Prostate gland (tissue), 2 donors: ENCODE results near the gene FHIT.
"Not testable (repeated sequence)": the region's sequence is repeated elsewhere in the genome, so short reads cannot be mapped to it uniquely, and the experiment has no call there.

Experiments used
- CTCF ChIP-seq, 4 experiments: fragments of 200-600 bp in 2 of 4; fragments of 450-650 bp in 2 of 4; sonication (generic) in 2 of 4; IDR thresholded peaks; 1 replicate in 3 of 4; 2 replicates in 1 of 4; pipeline ENCODE4 v1.5.1; 2016 to 2019; ENCODE audit warnings: antibody characterized with exemption in 4 of 4, mild to moderate bottlenecking in 2 of 4, moderate library complexity in 2 of 4
- POLR2AphosphoS5 ChIP-seq: sonication (generic); formaldehyde crosslinking; IDR thresholded peaks from one replicate; pipeline ENCODE4 v1.6.1; 2017; ENCODE audit warnings: antibody characterized with exemption

GRCh38 chr3:60672337-60672736, 578.9 kb downstream of the FHIT start:
- not testable (repeated sequence) for TF ChIP-seq CTCF (IDR thresholded peaks at IDR 0.05); POLR2AphosphoS5
